Measurements from ENCODE around the gene SAMD14. TPM values are rescaled to one million over a fixed set of nuclear protein-coding genes. Genes with fewer than 3 reads are reported as not detected.

Gene SAMD14
- total RNA-seq, 2 experiments from 2014 or later = 0.59 TPM; not detected in 1

DNA sequence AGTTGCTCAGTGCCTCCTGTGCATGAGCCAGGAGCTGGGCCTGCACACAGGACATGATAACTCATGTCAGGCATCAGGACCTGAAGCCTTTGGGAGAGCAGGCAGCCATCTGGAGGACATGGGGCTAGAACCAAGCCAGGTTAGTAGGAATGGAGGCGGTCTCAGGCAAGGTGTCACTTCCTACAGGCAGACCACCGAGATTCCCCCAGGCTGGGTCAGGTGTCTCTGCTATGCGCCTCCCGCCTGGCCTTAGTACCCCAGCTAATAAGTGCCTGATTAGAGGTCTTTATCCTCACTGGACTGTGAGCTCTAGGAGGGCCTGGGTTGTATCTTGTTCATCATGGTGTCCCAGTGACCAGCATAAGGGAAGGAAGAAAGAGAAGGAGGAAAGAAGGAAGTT, 15.6 kb downstream of the SAMD14 start:
- no peaks in the 10 kb centered on the region for H3K79me2 ChIP-seq (ENCODE audit: insufficient read depth, low read depth, low read length)
- ChIA-PET CTCF (ENCODE audit: unreplicated experiment) (no interaction called here), POLR2A (interaction anchor here (0.5 kb wide), 1 partner anchor 27 kb away, joined by 3 read pairs; no protein-coding TSS in a partner anchor)
- no peaks in the 10 kb centered on the region for H3K36me3 ChIP-seq (ENCODE audit: insufficient read depth, low read length)
- intact Hi-C loops (cut with micrococcal nuclease; ENCODE audit: unreplicated experiment) = no loop called here
- no peak for DNase-seq (ENCODE audit: low spot score)
- no peak overlapping the region for H3K4me2 ChIP-seq (ENCODE audit: low read length)
- no peak overlapping the region for H2AFZ ChIP-seq (ENCODE audit: low read length)
- H3K9me2 ChIP-seq (ENCODE audit: insufficient read depth, low read length) = no peaks in the 10 kb centered on the region
- no peak for TF ChIP-seq EZH2phosphoT487 (IDR thresholded peaks at IDR 0.05; ENCODE audit: borderline replicate concordance, low read depth, low read length)
- TF ChIP-seq, protein P1, sequence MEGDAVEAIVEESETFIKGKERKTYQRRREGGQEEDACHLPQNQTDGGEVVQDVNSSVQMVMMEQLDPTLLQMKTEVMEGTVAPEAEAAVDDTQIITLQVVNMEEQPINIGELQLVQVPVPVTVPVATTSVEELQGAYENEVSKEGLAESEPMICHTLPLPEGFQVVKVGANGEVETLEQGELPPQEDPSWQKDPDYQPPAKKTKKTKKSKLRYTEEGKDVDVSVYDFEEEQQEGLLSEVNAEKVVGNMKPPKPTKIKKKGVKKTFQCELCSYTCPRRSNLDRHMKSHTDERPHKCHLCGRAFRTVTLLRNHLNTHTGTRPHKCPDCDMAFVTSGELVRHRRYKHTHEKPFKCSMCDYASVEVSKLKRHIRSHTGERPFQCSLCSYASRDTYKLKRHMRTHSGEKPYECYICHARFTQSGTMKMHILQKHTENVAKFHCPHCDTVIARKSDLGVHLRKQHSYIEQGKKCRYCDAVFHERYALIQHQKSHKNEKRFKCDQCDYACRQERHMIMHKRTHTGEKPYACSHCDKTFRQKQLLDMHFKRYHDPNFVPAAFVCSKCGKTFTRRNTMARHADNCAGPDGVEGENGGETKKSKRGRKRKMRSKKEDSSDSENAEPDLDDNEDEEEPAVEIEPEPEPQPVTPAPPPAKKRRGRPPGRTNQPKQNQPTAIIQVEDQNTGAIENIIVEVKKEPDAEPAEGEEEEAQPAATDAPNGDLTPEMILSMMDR (conservative IDR thresholded peaks at IDR 0.05; ENCODE audit: low read length) = no peak
- H3K4me1 ChIP-seq (ENCODE audit: insufficient read depth, low read length, poor library complexity, severe bottlenecking) = no peaks in the 10 kb centered on the region
- no peak overlapping the region for H3K4me3 ChIP-seq (ENCODE audit: low read depth, low read length, poor library complexity, severe bottlenecking)
- H4K20me1 ChIP-seq (ENCODE audit: insufficient read depth, low read length) = no peaks in the 10 kb centered on the region
- H3K27ac ChIP-seq (ENCODE audit: low read depth, low read length, poor library complexity, severe bottlenecking) = no peak overlapping the region
- no TSS peak for BruUV-seq (replicated peaks)
- H3K9me3 ChIP-seq (ENCODE audit: low read length) = no peaks in the 10 kb centered on the region

DNA sequence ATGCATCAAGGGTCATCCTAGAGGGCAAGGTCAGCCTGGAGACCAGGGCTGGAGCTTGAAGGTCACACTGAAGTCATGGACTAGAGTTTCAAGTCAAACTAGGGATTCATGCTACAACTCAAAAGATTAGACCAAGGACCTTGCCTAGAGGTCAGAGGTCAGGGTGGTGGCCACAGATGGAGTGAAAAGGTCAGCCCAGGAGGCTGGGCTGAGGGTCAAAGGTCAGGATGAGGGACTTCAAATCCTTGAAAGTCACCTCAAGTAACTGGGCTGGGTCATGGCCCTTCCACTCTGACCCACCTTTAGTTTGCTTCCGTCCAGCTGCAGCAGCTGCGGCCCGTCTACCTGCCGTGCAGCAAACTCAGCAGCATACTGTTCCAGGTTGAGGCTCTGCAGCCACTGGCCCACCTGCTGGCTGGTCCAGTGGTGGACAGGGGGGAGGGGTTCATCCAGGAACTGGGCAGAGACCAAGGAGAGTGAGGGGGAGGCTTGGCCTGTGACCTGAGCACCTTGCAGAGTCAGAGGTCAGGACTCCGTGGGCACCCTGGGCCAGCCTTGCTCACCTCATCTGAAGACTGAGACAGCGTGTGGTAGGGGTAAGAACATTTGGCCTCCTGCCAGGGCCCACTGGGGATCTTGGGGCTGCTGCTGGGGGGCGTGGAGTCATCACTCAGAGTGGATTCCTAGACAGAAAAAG, 16.2 kb downstream of the SAMD14 start:
- Histone ChIP-seq H3K4me1 (ENCODE audit: insufficient read depth, low read length, poor library complexity, severe bottlenecking) (no peaks in the 10 kb centered on the region), H3K4me3 (ENCODE audit: low read depth, low read length, poor library complexity, severe bottlenecking) (no peak overlapping the region), H3K4me2 (ENCODE audit: low read length) (no peak overlapping the region), H3K36me3 (ENCODE audit: insufficient read depth, low read length) (no peaks in the 10 kb centered on the region), H3K27ac (ENCODE audit: low read depth, low read length, poor library complexity, severe bottlenecking) (no peak overlapping the region), H3K9me3 (ENCODE audit: low read length) (no peaks in the 10 kb centered on the region), H3K79me2 (ENCODE audit: insufficient read depth, low read depth, low read length) (no peaks in the 10 kb centered on the region), H3K9me2 (ENCODE audit: insufficient read depth, low read length) (no peaks in the 10 kb centered on the region), H2AFZ (ENCODE audit: low read length) (no peak overlapping the region), H4K20me1 (ENCODE audit: insufficient read depth, low read length) (no peaks in the 10 kb centered on the region)
- POLR2A ChIA-PET = no interaction called here
- TF ChIP-seq, protein P1 (conservative IDR thresholded peaks at IDR 0.05; ENCODE audit: low read length) = no peak
- no peak for TF ChIP-seq EZH2phosphoT487 (IDR thresholded peaks at IDR 0.05; ENCODE audit: borderline replicate concordance, low read depth, low read length)
- CTCF ChIA-PET (ENCODE audit: unreplicated experiment) = no interaction called here
- no TSS peak for BruUV-seq (replicated peaks)
- no peak for DNase-seq (ENCODE audit: low spot score)
- intact Hi-C loops (cut with micrococcal nuclease; ENCODE audit: unreplicated experiment) = no loop called here

DNA sequence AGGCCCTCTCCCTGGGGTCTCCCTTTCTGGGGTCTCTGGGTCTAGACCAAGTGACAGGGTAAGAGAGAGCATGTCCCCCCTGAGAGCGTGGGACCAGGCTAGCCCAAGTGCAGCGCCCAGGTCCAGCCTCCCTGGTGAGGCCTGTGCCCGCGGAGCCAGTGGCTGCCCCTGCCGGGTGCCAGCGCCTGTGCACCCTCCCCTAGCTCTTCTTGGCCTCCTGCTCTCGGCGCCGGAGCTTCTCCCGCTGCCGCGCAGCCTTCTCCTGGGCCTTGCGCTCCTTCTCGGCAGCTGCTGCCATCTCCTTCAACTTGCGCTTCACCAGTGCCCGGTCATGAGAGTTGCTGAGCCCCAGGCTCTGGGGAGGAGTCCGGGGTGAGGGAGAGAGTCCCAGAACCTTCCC, 17.3 kb downstream of the SAMD14 start:
- H3K9me3 ChIP-seq (ENCODE audit: low read length) = no peaks in the 10 kb centered on the region
- no peak overlapping the region for H3K4me2 ChIP-seq (ENCODE audit: low read length)
- DNase-seq (ENCODE audit: low spot score) = no peak
- H3K27ac ChIP-seq (ENCODE audit: low read depth, low read length, poor library complexity, severe bottlenecking) = no peak overlapping the region
- H3K79me2 ChIP-seq (ENCODE audit: insufficient read depth, low read depth, low read length) = no peaks in the 10 kb centered on the region
- ChIA-PET CTCF (ENCODE audit: unreplicated experiment) (interaction anchor here (0.5 kb wide), 1 partner anchor 185 kb away, joined by 4 read pairs; no protein-coding TSS in a partner anchor), POLR2A (no interaction called here)
- no peaks in the 10 kb centered on the region for H4K20me1 ChIP-seq (ENCODE audit: insufficient read depth, low read length)
- H3K36me3 ChIP-seq (ENCODE audit: insufficient read depth, low read length) = no peaks in the 10 kb centered on the region
- no peak overlapping the region for H2AFZ ChIP-seq (ENCODE audit: low read length)
- intact Hi-C loops (cut with micrococcal nuclease; ENCODE audit: unreplicated experiment) = no loop called here
- no peak for TF ChIP-seq EZH2phosphoT487 (IDR thresholded peaks at IDR 0.05; ENCODE audit: borderline replicate concordance, low read depth, low read length)
- TF ChIP-seq, protein P1 (conservative IDR thresholded peaks at IDR 0.05; ENCODE audit: low read length) = no peak
- H3K4me1 ChIP-seq (ENCODE audit: insufficient read depth, low read length, poor library complexity, severe bottlenecking) = no peaks in the 10 kb centered on the region
- BruUV-seq (replicated peaks) = no TSS peak
- no peaks in the 10 kb centered on the region for H3K9me2 ChIP-seq (ENCODE audit: insufficient read depth, low read length)
- H3K4me3 ChIP-seq (ENCODE audit: low read depth, low read length, poor library complexity, severe bottlenecking) = no peak overlapping the region

All from OCI-LY7 (cell line).